GM13976 (cell line): Measurements from ENCODE around the gene KLC3.
"Not testable (repeated sequence)": the region's sequence is repeated elsewhere in the genome, so short reads cannot be mapped to it uniquely, and the experiment has no call there.

Experiments
- DNase-seq: peaks from one replicate; pipeline ENCODE4 v3.0.0; 2012; ENCODE audit warnings: low spot score
- in situ Hi-C: fragments of 300-500 bp; cut with MboI; formaldehyde crosslinking; loops from one replicate; pipeline ENCODE4 v1.12.0; 2022; ENCODE audit warnings: low sequenced_read_pairs, mixed read lengths, inconsistent platforms; ENCODE audit not compliant: unreplicated experiment
- TF ChIP-seq, protein P1 (sequence below): IDR thresholded peaks from 2 replicates; pipeline ENCODE4 v1.5.1; 2012; ENCODE audit warnings: borderline replicate concordance, mild to moderate bottlenecking; ENCODE audit not compliant: insufficient read depth; ENCODE audit errors: extremely low read depth, missing control alignments, control extremely low read depth

The KLC3 gene

DNA sequence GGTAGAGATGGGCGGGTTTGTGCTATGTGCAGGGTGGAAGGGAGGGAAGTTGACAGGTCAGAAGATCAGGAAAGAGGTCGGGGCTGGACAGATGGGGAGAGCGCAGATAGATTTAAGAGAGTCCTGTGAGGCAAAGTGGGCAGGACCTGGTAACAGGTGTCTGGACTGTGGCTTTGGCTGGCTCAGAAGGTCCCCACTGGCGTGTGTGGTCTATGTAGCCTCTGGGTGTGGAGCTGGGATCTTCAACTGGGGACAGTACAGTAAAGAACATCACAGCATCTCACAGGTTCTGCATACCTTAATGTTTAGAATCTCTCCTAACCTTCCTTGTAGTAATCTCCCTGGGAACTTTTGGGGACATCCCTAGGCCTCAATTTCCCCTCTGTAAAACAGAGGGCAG lies 35.5 kb upstream of the KLC3 start:
- DNase-seq: no peak
- TF ChIP-seq, protein P1, sequence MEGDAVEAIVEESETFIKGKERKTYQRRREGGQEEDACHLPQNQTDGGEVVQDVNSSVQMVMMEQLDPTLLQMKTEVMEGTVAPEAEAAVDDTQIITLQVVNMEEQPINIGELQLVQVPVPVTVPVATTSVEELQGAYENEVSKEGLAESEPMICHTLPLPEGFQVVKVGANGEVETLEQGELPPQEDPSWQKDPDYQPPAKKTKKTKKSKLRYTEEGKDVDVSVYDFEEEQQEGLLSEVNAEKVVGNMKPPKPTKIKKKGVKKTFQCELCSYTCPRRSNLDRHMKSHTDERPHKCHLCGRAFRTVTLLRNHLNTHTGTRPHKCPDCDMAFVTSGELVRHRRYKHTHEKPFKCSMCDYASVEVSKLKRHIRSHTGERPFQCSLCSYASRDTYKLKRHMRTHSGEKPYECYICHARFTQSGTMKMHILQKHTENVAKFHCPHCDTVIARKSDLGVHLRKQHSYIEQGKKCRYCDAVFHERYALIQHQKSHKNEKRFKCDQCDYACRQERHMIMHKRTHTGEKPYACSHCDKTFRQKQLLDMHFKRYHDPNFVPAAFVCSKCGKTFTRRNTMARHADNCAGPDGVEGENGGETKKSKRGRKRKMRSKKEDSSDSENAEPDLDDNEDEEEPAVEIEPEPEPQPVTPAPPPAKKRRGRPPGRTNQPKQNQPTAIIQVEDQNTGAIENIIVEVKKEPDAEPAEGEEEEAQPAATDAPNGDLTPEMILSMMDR: no peak
- in situ Hi-C loops: no loop called here

DNA sequence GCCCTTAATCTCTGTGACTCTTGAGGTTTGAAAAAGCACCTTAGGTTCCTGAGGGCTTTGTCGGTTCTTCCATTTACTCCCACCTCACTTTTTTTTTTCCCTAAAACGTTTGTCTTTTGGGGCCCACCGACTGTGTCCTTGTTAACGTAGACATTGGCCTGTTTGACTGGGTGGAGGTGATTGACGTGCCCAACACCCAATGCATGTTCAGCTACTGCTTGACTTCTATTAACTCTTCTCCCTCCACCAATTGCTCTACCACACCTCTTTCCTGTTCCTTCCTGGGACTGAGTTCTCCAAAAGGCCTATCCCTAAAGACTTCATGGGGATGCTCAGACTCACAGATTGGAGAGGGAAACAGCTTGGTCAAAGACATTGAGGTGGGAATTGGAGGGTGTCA lies 35.1 kb upstream of the KLC3 start:
- in situ Hi-C loops: no loop called here
- TF ChIP-seq, protein P1: no peak
- DNase-seq: no peak

DNA sequence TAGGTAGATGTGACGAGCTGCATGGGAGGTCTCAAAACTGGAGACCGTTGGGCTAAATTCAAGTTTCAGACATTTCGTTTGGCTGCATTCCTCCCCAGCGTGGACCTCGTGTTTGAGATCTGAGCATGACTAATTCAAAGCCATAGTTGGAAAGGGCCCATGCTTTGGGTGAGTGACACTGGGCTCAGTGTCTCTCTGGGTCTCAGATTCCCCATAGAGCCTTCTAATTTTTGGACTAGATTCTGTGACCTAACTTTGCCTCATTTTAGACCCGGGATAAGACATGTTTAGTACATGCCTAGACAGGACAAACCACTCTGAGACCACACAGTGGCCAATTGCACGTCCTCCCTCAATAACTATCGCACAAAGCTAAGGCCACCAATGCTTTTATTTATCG lies 34.5 kb upstream of the KLC3 start:
- no peak for DNase-seq
- TF ChIP-seq, protein P1: no peak
- in situ Hi-C loops: no loop called here

DNA sequence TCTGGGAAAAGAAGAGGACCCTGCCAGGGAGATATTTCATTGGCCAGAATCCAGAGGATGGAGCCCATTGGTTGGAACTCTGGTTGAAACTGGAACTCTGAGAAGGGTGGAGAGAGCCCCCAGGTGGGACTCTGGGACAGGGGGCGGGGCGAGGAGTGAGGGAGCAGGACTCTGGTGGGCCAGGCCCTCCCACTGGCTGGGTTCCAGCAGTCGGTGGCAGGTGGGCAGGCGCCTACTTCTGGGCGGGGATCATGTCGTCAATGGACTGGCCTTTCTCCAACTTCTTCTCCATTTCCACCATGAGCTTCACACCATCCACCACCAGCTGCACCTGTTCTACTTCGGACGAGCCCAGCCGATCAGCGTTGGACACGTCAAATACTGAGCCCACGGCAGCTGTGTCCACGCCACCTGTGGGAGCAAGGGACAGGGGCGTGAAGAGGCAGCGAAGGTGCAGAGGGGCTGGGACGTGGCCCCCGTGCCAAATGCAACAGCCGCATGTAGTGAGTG lies 34.0 kb upstream of the KLC3 start:
- TF ChIP-seq, protein P1: no peak
- no peak for DNase-seq
- in situ Hi-C loops: no loop called here

DNA sequence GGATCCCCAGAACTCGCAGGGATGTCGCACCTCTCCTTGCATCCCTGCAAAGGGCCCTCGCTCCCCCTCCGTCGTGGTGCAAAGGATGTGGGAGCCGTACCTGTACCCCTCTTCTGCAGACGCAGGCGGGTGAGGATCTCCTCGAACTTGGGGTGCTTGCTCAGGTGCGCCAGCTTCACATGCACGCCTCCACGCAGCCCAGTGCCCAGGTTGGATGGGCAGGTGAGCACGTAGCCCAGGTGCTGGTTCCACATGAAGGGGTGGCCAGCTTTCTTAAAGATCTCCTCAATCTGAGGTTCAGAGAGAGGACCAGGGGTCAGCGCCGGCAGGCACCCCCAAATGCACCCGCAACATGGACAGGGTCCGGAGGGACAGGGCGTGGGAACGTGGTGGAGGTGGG lies 33.2 kb upstream of the KLC3 start:
- in situ Hi-C loops: no loop called here
- TF ChIP-seq, protein P1: no peak

DNA sequence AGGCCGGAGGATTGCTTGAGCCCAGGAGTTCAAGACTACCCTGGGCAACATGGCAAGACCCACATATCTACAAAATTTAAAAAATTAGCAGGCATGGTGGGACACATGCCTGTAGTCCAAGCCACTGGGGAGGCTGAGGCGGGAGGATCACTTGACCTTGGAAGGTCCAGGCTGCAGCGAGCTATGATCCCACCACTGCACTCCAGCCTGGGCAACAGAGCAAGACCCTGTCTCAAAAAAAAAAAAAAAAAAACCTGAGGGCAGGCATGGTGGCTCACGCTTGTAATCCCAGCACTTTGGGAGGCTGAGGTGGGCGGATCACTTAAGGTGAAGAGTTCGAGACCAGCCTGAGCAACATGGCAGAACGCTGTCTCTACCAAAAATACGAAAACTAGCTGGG lies 31.2 kb upstream of the KLC3 start:
- DNase-seq, in situ Hi-C loops: not testable (repeated sequence)

More for the DNA sequence above, 33.2 kb upstream of the KLC3 start:
- DNase-seq: no peak

DNA sequence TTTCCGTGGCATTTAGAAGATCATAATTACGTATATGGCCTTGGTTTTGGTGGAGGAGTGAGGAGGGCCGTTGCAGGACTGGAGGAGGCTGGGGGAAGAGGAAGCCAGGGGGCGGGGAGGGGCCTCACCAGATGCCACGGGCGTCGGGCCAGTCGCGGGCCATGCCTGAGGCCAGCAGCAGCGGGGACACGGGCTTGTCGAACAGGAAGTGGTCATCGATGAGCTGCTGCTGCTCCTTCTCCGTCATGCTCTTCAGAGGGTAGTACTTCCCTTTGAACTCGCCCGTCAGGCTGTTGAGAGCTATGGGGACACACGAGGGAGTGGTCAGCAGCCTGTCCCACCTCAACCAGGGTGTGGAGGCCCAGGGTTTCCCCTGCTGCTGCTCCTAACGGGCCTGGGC lies 28.9 kb upstream of the KLC3 start:
- DNase-seq: no peak
- in situ Hi-C loops: no loop called here
- TF ChIP-seq, protein P1: no peak

DNA sequence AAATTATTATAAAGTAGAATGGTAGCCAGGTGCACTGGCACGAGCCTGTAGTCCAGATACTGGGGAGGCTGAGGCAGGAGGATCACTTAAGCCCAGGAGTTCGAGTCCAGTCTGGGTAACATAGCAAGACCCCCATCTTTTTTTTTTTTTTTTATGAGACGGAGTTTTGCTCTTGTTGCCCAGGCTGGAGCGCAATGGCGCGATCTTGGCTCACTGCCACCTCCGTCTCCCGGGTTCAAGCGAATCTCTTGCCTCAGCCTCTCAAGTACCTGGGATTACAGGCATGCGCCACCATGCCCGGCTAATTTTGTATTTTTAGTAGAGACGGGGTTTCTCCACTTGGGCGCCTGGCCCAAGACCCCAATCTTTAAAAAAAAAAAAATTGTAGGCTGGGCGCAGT lies 28.3 kb upstream of the KLC3 start:
- in situ Hi-C loops: not testable (repeated sequence)

More for the DNA sequence above, 28.3 kb upstream of the KLC3 start:
- not testable (repeated sequence) for DNase-seq
